Stimulated activated CD8-positive, alpha-beta memory T cell treated with anti-CD3 and anti-CD28 coated beads, Interleukin-15, amount 100 ng/mL, for 4 hours (primary cell): ENCODE results near the gene ZNF44.
"Not testable (repeated sequence)": the region's sequence is repeated elsewhere in the genome, so short reads cannot be mapped to it uniquely, and the experiment has no call there.

Experiments used
- DNase-seq, 2 donors: peaks; one replicate each; pipeline ENCODE4 v3.0.0-alpha.2; 2020; ENCODE audit warnings: low read depth in 2 of 2

The ZNF44 gene

DNA sequence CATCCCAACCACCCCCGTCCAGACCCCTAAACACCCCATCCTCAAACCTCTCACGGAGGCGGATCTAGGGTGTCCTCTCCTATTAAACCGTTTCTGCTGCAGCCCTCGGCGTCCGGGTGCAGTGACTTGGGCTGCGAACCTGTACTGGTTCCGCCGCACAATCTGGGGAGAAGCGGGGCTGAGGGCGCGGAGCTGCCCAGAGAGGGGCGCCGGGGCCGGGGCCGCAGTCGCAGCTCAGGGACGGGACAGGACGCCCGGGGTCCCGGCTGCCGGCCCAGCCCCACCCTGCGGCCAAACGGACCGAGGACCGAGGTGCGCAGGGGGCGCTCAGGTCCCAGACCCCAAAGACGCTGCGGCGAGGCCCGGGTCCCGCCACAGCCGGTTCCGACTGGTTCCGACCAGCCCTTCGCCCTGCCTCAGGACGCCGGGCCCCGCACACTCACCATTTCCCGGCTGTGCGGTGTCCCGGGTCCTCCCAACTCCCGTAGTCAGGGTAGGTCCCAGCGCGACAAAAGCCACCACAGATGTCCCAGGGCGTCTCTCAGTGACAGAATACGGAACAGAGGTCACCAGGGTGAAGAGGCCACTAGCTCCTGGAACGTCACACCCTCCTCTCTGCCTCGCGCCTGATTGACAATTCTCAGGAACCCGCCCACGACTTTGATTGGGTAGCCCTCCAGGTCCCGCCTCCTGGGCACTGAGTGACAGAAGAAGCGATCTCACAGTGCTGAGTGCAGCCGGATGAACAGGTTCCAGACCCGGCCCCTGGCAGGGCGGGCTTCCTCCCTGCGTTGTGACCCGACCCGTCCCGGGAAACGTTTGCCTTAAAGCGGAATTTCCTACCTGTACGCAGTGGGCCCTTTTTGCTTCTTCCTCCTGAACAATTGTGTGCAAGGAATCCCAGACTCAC is at the start of gene ZNF44:
Gene ZNF44, minus strand, starts transcription at position 635 of the 910 bp plus-strand sequence. Its CDS starts 189 bp downstream, at position 446.
- DNase-seq: peak; percentile 87 to 94

DNA sequence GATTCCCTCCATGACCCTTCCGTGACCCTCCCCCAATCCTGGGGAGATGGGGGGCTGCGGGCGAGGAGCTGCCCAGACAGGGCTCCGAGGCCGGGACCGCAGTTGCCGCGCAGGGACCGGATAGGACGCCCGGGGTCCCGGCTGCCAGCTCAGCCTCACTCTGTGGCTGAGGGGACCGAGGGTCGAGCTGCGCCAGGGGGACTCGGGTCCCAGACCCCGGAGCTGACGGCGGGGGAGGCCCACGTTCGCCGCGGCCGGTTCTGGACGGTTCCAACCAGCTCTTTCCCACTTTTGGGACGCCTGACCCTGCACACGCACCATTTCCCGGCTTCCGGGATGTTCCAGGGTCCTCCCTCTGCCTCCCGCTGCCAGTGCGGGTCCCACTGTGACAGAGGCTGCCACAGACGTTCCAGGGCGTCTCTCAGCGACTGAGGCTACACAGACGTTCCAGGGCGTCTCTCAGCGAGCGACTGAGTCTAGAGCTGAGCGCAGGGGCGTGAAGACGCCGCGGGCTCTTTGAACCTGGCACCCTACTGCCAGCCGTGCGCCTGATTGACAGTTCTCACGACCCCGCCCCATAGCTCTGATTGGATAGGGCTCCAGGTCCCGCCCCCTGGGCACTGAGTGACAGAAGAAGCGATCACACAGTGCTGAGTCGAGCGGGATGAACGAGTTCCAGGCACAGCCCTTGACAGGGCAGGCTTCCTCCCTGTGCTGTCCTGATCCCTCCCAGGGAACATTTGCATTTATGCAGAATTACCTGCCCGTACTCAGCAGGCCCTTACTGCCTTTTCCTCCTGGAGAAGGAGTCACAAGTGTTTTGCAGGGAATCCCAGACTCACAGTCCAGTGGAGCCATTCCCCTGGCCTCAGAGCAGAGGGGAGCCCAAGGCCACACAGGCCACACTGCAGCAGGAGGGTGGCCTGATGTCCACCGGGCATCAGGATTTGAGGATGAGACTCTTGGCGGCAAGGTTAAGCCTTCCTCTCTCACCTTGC is 38.8 kb upstream of the ZNF44 start, which contains the start of gene ZNF563:
Gene ZNF563, minus strand, starts transcription at position 472 of the 998 bp plus-strand sequence. Its CDS starts 151 bp downstream, at position 321.
- DNase-seq: peak; percentile 96 to 97

- DNase-seq: peak; percentile 46 to 70
Observed at GRCh38 chr19:12331211-12331941, 36.7 kb upstream of the ZNF44 start.

DNA sequence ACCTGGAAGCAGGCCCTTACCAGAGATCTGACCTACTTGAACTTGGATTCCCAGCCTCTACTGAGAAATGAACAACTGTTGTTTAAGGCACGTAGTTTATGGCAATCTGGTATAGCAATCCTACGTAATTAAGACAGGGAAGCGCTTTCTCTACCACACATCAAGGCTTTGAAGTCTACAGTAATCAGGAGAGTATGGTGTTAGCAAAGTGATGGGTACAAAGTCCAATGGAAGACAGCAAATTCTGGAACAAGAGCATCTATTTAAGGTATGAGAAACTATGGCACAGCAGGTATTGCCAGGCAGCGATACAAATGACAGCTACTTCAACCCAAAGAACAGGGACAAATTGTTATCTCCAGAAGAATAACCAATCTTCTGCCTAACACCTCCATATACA is 35.7 kb upstream of the ZNF44 start:
- no peak for DNase-seq

DNA sequence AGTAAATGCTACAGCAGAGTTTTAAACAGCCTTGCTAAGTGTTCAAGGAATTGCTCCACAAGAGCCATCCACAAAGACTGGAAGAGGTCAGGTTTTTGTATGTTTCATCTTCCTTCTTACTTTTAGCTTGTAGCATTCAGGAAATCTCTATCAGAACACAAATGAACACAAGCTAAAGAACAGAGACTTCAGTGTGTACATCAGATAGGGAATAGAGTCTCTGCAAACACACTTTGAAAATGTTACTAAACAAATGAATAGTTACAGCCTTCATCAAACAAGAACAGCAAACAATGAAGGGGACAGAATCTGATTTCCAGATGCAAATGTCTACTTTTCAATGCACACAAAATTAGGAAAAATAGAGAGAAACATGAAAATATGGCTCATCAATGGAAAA is 31.0 kb upstream of the ZNF44 start:
- no peak for DNase-seq

- no peak for DNase-seq
Observed at GRCh38 chr19:12318782-12319413, 24.2 kb upstream of the ZNF44 start.

- no peak for DNase-seq
Observed at GRCh38 chr19:12314553-12314952, 19.9 kb upstream of the ZNF44 start.

GRCh38 chr19:12308891-12309290 is 14.2 kb upstream of the ZNF44 start:
- not testable (repeated sequence) for DNase-seq

DNA sequence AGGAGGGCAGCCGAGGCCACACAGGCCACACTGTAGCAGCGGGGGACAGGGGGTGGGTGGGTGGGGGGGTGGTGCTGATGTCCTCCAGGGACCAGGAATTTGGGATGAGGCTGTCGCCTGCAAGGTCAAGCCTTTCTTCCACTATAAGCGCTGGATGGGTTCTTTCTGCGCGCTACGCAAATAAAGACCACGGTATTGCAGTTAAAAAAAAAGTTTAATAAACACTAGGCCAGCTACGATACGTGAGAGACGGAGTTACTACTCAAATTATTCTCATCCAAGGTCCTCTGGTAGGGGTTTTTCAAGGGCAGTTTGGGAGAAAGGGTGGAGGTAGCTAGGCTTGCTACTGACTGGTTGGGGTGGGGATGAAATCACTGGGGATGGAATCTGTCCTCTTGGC is 508 bp upstream of the ZNF44 start:
- DNase-seq: no peak

DNA sequence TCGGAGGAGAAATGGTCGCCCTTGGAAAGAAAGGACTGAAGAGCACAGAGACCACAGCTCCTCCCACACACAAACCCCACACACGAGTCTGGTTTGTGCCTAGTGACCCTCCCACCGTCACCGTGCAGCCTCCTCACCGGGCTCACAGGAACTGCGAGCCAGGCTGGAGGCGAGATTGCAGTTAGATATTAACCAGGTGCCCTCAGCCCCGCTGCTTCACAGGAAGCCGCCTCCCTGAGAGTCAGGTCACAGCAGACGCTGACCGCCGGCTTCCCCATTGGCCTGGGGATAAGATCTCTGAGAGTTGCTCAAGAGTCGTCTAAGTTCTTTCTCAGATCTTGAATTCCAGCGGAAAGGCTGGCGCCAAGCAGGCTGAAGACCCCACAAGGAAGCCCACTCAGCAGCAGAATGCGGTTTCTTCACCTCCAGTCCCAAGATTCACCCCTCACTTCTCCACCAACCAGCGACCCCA is 870 bp downstream of the ZNF44 start:
- DNase-seq: peak in 1 of 2 donors; percentile 39

GRCh38 chr19:12289790-12290065 is 5.0 kb downstream of the ZNF44 start:
- DNase-seq: no peak

- DNase-seq: no peak
Observed at GRCh38 chr19:12287958-12288500, 6.7 kb downstream of the ZNF44 start.

- DNase-seq: no peak
Observed at GRCh38 chr19:12284631-12285030, 10.1 kb downstream of the ZNF44 start.

- no peak for DNase-seq
Observed at GRCh38 chr19:12284226-12284625, 10.5 kb downstream of the ZNF44 start.

DNA sequence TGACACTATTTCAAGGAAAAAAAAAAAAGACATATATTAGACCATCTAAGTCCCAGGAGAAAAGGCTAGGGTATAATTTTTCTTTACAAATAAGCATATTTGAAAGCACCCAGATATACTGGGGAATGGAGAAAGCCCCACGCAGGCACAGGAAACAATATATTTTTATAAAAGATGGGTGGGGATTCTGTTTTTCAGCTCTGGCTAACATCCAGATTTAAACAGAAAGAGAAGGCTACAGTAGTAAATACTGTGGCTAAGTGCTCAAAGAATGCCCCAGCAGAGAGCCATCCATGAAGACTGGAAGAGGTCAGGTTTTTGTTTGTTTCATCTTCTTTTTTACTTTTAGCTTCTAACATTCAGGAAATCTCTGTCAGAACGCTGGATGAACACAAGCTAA is 16.0 kb downstream of the ZNF44 start:
- no peak for DNase-seq

DNA sequence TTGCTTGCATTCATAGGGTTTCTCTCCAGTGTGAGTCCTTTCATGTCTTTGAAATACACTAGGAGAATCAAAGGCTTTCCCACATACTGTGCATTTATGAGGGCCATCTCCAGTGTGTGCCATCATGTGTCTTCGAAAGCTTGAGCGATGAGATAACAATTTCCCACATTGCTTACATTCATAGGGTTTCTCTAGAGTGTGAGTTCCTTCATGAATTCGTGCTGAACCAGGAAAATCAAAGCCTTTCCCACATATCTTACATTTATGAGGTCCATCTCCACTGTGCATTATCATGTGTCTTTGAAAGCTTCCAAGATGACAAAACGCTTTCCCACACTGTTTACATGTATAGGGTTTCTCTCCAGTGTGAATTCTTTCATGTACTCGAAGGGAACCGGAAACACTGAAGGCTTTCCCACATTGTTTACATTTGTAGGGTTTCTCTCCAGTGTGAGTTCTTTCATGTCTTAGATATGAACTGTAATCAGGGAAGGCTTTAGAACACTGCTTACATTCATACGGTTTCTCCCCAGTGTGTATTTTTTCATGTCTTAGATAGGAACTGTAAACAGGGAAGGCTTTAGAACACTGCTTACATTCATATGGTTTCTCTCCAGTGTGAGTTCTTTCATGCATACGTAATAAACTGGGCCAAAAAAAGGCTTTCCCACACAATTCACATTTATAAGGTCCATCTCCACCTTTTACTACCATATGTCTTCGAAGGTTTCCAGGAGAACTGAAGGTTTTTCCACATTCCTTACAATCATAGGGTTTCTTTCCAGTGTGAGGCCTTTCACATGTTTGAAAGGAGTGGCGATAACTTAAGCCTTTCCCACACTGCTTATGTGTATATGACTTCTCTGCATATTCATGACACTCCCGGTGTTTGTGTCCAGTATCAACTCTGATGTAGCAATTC is 21.4 kb downstream of the ZNF44 start:
- no peak for DNase-seq

DNA sequence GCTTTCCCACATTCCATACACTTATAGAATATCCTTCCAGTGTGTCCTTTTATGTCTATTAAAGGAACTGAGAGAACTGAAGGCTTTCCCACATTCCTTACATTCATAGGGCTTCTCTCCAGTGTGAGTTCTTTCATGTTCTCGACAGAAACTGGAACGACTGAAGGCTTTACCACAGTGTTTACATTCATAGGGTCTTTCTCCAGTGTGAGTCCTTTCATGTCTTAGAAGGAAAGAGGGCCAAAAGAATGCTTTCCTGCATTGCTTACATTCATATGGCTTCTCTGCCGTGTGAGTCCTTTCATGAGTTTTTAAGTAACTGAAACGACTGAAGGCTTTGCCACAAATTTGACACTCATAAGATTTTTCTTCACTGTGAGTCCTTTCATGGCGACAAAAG is 22.3 kb downstream of the ZNF44 start:
- no peak for DNase-seq

DNA sequence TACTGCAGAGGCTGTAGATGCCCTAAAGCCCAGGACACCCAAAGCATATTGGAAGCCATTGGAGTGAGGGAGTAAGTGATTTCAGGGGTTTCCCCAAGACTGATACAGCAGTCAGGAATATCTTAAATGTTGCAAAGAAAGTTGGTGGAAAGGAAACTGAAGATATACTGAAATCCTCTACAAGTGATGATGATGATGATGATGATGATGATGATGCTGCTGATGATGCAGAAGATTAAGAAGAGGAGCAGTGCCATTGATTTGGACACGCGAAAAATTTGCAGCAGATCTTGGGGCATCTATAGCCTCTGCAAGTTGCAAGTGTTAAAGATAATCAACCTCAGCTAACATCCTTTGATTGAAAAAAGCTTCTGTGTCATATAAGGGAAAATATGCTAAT is 23.8 kb downstream of the ZNF44 start:
- no peak for DNase-seq

GRCh38 chr19:12265921-12266704 is 28.6 kb downstream of the ZNF44 start:
- DNase-seq: no peak
